A549 (cell line): ENCODE measurements around the gene GNA12.

Experiments
- BHLHE40 ChIP-seq: IDR thresholded peaks from 2 replicates; pipeline ENCODE4 v1.6.1; 2012; ENCODE audit warnings: low read depth, low read length, inconsistent platforms
- MAZ ChIP-seq: fragments of 150-350 bp; IDR thresholded peaks from 2 replicates; pipeline ENCODE4 v1.6.1; 2014; ENCODE audit warnings: antibody characterized with exemption, low read depth, low read length, borderline replicate concordance
- NR3C1 ChIP-seq: fragments of >200 bp; sonication (Bioruptor Twin); formaldehyde crosslinking; IDR thresholded peaks from 3 replicates; pipeline ENCODE4 v1.6.1; 2017
- POLR2A ChIP-seq: IDR thresholded peaks from 2 replicates; pipeline ENCODE4 v1.6.1; 2012; ENCODE audit warnings: mild to moderate bottlenecking, low read length
- TFCP2L1 ChIP-seq: fragments of 250-450 bp; sonication (Bioruptor Pico); IDR thresholded peaks from 2 replicates; pipeline ENCODE4 v1.5.0; 2021; ENCODE audit warnings: mild to moderate bottlenecking
- TF ChIP-seq, protein P1 (sequence below): fragments of 450-650 bp; IDR thresholded peaks from 2 replicates; pipeline ENCODE4 v1.6.1; 2014; ENCODE audit warnings: antibody characterized with exemption
- TF ChIP-seq, protein P2 (sequence below): fragments of >200 bp; sonication (Bioruptor Twin); formaldehyde crosslinking; IDR thresholded peaks from 3 replicates; pipeline ENCODE4 v1.5.1; 2016
- TF ChIP-seq, protein P3 (sequence below): IDR thresholded peaks from 2 replicates; pipeline ENCODE4 v1.6.1; 2012

DNA sequence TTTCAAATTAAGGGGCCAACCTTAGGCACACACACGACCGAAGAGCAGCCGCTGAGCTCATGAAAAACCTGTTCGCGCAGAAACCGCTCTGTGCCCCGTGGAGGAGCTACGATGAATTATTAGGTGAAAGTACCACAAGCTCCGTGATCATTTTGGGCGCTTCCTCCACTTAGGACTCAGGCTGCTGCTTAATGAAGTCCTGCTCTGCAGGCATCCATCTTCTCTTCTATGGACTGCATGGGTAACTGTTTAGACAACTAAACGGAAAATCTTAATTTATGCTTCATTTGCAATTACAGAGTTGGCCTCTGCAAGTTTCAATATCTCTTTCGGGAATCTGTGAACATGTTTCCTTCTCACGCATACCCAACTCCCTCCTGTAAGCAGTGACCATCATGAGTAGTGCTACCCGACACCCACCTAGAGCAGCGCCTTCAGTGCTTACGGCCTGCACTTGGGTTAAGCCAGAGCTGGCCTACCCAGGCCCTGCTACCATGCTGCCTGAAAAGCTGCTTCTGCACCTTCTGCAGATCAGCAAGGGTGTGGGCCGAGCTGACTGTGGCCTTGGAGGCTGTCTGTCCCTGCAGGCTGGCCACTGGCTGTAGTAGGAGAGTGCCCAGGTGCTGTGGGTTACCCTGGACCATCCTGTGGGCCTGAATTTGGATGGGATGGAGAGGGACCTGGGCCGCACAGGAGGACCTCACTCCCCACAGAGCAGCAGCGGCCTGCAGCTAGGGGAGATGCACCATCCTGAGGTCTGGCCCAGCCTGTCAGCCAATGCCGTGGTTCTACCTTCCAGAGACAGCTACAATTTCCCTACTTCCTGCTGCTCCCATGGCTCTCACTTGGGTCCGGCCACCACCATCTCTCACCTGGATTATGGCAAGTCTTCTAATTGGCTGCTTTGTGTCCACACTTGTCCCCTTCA is 36.0 kb downstream of the GNA12 start:
- TF ChIP-seq, protein P1, sequence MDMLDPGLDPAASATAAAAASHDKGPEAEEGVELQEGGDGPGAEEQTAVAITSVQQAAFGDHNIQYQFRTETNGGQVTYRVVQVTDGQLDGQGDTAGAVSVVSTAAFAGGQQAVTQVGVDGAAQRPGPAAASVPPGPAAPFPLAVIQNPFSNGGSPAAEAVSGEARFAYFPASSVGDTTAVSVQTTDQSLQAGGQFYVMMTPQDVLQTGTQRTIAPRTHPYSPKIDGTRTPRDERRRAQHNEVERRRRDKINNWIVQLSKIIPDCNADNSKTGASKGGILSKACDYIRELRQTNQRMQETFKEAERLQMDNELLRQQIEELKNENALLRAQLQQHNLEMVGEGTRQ = no peak
- TF ChIP-seq, protein P2, sequence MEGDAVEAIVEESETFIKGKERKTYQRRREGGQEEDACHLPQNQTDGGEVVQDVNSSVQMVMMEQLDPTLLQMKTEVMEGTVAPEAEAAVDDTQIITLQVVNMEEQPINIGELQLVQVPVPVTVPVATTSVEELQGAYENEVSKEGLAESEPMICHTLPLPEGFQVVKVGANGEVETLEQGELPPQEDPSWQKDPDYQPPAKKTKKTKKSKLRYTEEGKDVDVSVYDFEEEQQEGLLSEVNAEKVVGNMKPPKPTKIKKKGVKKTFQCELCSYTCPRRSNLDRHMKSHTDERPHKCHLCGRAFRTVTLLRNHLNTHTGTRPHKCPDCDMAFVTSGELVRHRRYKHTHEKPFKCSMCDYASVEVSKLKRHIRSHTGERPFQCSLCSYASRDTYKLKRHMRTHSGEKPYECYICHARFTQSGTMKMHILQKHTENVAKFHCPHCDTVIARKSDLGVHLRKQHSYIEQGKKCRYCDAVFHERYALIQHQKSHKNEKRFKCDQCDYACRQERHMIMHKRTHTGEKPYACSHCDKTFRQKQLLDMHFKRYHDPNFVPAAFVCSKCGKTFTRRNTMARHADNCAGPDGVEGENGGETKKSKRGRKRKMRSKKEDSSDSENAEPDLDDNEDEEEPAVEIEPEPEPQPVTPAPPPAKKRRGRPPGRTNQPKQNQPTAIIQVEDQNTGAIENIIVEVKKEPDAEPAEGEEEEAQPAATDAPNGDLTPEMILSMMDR = no peak
- no peak for TF ChIP-seq POLR2A
- no peak for TF ChIP-seq BHLHE40
- TF ChIP-seq TFCP2L1 (CRISPR knock-in tag) = no peak
- TF ChIP-seq, protein P3, sequence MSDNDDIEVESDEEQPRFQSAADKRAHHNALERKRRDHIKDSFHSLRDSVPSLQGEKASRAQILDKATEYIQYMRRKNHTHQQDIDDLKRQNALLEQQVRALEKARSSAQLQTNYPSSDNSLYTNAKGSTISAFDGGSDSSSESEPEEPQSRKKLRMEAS = no peak
- TF ChIP-seq MAZ = no peak
- TF ChIP-seq NR3C1 = no peak
